Thyroid gland (tissue), 4 donors: Measurements from ENCODE around the gene OR52A1. TPM values are rescaled to one million over a fixed set of nuclear protein-coding genes. Genes with fewer than 3 reads are reported as not detected.

Experiments used
- DNase-seq, 2 donors: peaks; one replicate each; pipeline ENCODE4 v3.0.0-alpha.2; 2019
- H3K27ac ChIP-seq, 3 donors: fragments of 200-600 bp; sonication (generic); 1 replicate in 2 of 3; 2 replicates in 1 of 3; pipeline ENCODE4 v1.5.1; 2016 to 2019; ENCODE audit warnings: mild to moderate bottlenecking in 1 of 3, moderate library complexity in 1 of 3
- H3K27me3 ChIP-seq: fragments of 200-600 bp; sonication (generic); one replicate; pipeline ENCODE4 v1.5.1; 2019
- H3K36me3 ChIP-seq, 2 donors: fragments of 200-600 bp; sonication (generic); one replicate each; pipeline ENCODE4 v1.5.1; 2016 to 2019
- H3K4me1 ChIP-seq, 2 donors: fragments of 200-600 bp; sonication (generic); one replicate each; pipeline ENCODE4 v1.5.1; 2017 to 2019
- H3K4me3 ChIP-seq, 3 donors: fragments of 200-600 bp; sonication (generic); replicated peaks in 1 of 3; 1 replicate in 2 of 3; 2 replicates in 1 of 3; pipeline ENCODE4 v1.5.1; 2016; ENCODE audit warnings: mild to moderate bottlenecking in 1 of 3
- H3K9me3 ChIP-seq: fragments of 200-600 bp; sonication (generic); one replicate; pipeline ENCODE4 v1.5.1; 2017
- POLR2A ChIP-seq, 2 donors: fragments of 450-650 bp; IDR thresholded peaks; one replicate each; pipeline ENCODE4 v1.6.1; 2017; ENCODE audit warnings: antibody characterized with exemption in 2 of 2, mild to moderate bottlenecking in 2 of 2, moderate library complexity in 1 of 2
- WGBS, 2 donors: methylation state at CpG; one replicate each; pipeline ENCODE4 v1.1.5; 2017; 5-methylcytosine and 5-hydroxymethylcytosine counted together
- intact Hi-C: fragments of 100-400 bp; cut with DNase I; formaldehyde crosslinking; loops from one replicate; pipeline ENCODE4 v1.15.1; 2023
- total RNA-seq, 4 donors: library from RNA; depleted of rRNA; stranded (reverse); fragments of >200 nt; gene quantifications; one replicate each; pipeline ENCODE4 v1.2.3, GENCODE V29; 2016
- TF ChIP-seq, protein P1 (sequence below), 6 experiments: fragments of 200-600 bp in 3 of 6; fragments of 450-650 bp in 3 of 6; sonication (generic) in 3 of 6; IDR thresholded peaks; one replicate each; pipeline ENCODE4 v1.5.1; 2016 to 2019; ENCODE audit warnings: antibody characterized with exemption in 6 of 6, mild to moderate bottlenecking in 2 of 6, inconsistent platforms in 1 of 6, moderate library complexity in 1 of 6

Gene OR52A1
- total RNA-seq = not detected

- no peak for DNase-seq
- Histone ChIP-seq H3K9me3 (no peaks in the 10 kb centered on the region), H3K4me1 (no peaks in the 10 kb centered on the region), H3K36me3 (no peaks in the 10 kb centered on the region), H3K27ac (no peak within 1 kb of the TSS), H3K27me3 (no peaks in the 10 kb centered on the region), H3K4me3 (no peak within 1 kb of the TSS)
- TF ChIP-seq POLR2A (IDR thresholded peaks at IDR 0.05) = no peak
- TF ChIP-seq, protein P1, sequence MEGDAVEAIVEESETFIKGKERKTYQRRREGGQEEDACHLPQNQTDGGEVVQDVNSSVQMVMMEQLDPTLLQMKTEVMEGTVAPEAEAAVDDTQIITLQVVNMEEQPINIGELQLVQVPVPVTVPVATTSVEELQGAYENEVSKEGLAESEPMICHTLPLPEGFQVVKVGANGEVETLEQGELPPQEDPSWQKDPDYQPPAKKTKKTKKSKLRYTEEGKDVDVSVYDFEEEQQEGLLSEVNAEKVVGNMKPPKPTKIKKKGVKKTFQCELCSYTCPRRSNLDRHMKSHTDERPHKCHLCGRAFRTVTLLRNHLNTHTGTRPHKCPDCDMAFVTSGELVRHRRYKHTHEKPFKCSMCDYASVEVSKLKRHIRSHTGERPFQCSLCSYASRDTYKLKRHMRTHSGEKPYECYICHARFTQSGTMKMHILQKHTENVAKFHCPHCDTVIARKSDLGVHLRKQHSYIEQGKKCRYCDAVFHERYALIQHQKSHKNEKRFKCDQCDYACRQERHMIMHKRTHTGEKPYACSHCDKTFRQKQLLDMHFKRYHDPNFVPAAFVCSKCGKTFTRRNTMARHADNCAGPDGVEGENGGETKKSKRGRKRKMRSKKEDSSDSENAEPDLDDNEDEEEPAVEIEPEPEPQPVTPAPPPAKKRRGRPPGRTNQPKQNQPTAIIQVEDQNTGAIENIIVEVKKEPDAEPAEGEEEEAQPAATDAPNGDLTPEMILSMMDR (IDR thresholded peaks at IDR 0.05) = no peak
- intact Hi-C loops = no loop called here
- WGBS, 2 donors = 78 to 83% methylated on average over 3 of the region's 3 CpGs
Observed at GRCh38 chr11:5154657-5155056, at the start of gene OR52A1. Gene OR52A1, minus strand, starts transcription at chr11:5154757. Its CDS starts 2,388 bp downstream, at chr11:5152369.

GRCh38 chr11:5203366-5203765 is 48.8 kb upstream of the OR52A1 start:
- WGBS, 2 donors = 89 to 90% methylated on average over 2 of the region's 2 CpGs
- Histone ChIP-seq H3K4me3 (no peak overlapping the region), H3K9me3 (no peaks in the 10 kb centered on the region), H3K27ac (no peak overlapping the region), H3K27me3 (no peaks in the 10 kb centered on the region), H3K4me1 (no peaks in the 10 kb centered on the region), H3K36me3 (no peaks in the 10 kb centered on the region)
- intact Hi-C loops = no loop called here
- no peak for TF ChIP-seq POLR2A (IDR thresholded peaks at IDR 0.05)
- TF ChIP-seq, protein P1 (IDR thresholded peaks at IDR 0.05) = no peak
- no peak for DNase-seq

DNA sequence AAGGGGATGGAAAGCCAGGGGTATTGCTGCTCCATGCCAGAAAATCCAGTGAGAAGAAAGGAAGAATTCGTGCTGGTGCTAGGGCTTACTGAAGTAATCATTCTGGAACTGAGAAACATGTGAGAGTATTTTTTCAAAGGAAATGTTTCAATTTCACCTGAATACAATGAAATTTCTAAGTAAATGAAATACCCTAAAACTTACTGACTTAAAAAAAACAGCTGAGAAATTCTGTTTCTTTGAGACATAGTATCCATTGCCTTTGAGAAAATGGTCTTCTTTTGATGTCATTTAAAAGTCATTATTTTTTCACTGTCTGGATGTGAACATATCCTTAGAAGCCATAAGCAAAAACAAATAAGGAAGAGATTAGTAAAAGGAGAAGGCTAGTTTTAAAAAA is 46.0 kb upstream of the OR52A1 start, which contains the start of gene OR51V1:
Gene OR51V1 (minus strand): TSS at position 101 of the 400 bp plus-strand sequence. CDS start 0 bp downstream, at position 101.
- 74 to 85% methylated on average over 1 of the region's 1 CpG for WGBS, 2 donors
- H3K4me3 ChIP-seq = no peak within 1 kb of the TSS
- no peaks in the 10 kb centered on the region for H3K4me1 ChIP-seq
- H3K36me3 ChIP-seq = no peaks in the 10 kb centered on the region
- TF ChIP-seq, protein P1 (IDR thresholded peaks at IDR 0.05) = no peak
- no peak for TF ChIP-seq POLR2A (IDR thresholded peaks at IDR 0.05)
- no peak for DNase-seq
- H3K27me3 ChIP-seq = no peaks in the 10 kb centered on the region
- no peak within 1 kb of the TSS for H3K27ac ChIP-seq
- no peaks in the 10 kb centered on the region for H3K9me3 ChIP-seq
- intact Hi-C loops = no loop called here

GRCh38 chr11:5198285-5198684 is 43.7 kb upstream of the OR52A1 start:
- intact Hi-C loops = no loop called here
- TF ChIP-seq POLR2A (IDR thresholded peaks at IDR 0.05) = no peak
- TF ChIP-seq, protein P1 (IDR thresholded peaks at IDR 0.05) = no peak
- DNase-seq = no peak
- Histone ChIP-seq H3K36me3 (no peaks in the 10 kb centered on the region), H3K4me3 (no peak overlapping the region), H3K27me3 (no peaks in the 10 kb centered on the region), H3K4me1 (no peaks in the 10 kb centered on the region), H3K27ac (no peak overlapping the region), H3K9me3 (no peaks in the 10 kb centered on the region)

- intact Hi-C loops = no loop called here
- 71 to 81% methylated on average over 3 of the region's 3 CpGs for WGBS, 2 donors
- no peaks in the 10 kb centered on the region for H3K9me3 ChIP-seq
- no peaks in the 10 kb centered on the region for H3K27me3 ChIP-seq
- no peak for DNase-seq
- H3K4me3 ChIP-seq = no peak overlapping the region
- H3K36me3 ChIP-seq = no peaks in the 10 kb centered on the region
- TF ChIP-seq, protein P1 (IDR thresholded peaks at IDR 0.05) = no peak
- no peak for TF ChIP-seq POLR2A (IDR thresholded peaks at IDR 0.05)
- H3K27ac ChIP-seq = no peak overlapping the region
- H3K4me1 ChIP-seq = no peaks in the 10 kb centered on the region
Observed at GRCh38 chr11:5197536-5197935, 43.0 kb upstream of the OR52A1 start.
